C1 segment of cervical spinal cord (tissue), 14 donors: ENCODE results near the gene RYR3.

Experiments used
- DNase-seq, 14 donors: peaks; one replicate each; lab custom pipeline; 2025; lab: John Stamatoyannopoulos, UW

RYR3 gene

DNA sequence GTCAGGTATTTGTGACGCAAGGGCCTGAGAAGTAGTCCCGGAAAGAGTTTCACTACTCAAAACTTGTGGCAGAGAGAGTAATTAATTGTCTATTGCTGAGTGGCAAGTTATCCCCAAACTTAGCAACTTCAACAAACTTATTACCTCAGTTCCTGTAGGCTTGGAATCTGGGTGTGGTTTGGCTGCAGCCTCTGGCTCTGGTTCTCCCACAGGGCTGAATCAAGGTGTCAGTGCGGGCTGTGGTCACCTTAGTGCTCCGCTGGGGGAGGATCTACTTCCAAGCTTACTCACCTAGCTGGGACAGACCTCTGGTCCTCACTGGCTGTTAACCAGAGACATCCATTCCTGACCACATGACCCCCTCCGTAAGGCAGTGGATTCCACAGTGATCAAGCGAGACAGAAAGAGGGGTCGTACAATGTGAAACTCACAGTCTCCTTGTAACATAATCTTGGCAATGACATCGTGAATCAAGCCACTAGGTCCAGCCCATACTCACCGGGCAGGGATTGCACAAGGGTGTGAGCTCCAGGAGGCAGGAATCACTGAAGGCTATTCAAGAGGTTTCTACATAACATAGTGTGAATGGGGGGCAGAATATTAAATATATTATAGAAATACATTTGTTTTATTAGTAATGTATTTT is 138.3 kb downstream of the RYR3 start:
- no peak for DNase-seq

- DNase-seq, result no peak
Observed at GRCh38 chr15:33449810-33450209, 139.0 kb downstream of the RYR3 start.

DNA sequence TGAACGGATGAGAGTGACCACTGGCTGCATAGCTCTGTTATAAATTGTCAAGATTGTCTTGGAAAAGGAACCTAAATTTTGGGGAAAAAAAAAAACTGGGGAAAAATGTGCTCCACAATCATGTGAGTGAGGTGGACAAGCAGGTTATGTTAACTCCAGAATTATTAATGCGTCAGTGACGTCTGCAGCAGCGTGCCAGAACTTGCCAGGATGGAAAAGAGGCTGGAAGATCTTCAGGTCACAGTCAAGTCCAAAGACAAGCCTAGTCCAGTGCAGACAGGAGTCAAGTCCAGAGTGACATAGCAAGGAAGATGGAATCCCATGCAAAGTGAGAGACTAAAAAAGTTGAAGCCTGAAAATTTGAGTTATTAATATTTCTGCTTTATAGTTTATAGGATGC is 140.6 kb downstream of the RYR3 start:
- no peak for DNase-seq

DNA sequence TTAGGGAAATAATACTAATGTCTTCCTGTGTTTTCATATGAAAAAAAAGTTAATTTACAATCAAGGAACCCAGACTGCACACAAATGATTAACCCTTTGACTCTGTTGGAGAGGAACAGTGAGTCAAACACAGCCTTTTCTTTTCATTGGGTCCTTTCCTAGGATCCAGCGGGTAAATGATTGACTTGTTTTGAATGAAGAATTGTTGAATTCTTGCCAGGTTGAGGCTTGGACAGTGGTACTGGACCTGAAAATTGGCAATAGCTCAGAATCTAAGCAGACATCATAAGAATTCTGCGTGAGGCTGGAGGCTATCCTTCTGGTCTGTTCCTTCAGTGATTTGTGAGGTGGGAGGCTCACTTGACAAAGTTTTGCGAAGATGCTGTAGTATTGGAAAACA is 143.0 kb downstream of the RYR3 start:
- DNase-seq, result no peak

- no peak for DNase-seq
Observed at GRCh38 chr15:33454346-33454745, 143.6 kb downstream of the RYR3 start.

DNA sequence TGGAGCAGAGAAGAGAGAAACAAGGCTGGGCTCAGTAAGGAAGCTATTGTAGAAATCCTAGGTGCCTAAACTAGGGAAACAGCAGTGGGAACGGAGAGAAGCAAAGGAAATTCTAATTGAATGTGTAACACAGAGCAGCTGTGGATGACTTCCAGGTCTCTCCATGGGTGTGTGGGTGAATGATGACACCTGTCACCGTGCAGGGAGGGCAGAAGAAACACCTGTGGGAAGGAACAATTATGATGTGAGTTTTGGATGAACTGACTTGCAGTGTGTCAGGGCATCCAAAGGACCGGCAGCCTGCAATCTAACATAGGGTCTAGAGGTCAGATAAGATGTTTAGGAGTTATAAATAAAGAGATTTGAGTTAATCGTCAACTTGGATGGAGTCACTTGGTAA is 144.2 kb downstream of the RYR3 start:
- DNase-seq, result no peak

DNA sequence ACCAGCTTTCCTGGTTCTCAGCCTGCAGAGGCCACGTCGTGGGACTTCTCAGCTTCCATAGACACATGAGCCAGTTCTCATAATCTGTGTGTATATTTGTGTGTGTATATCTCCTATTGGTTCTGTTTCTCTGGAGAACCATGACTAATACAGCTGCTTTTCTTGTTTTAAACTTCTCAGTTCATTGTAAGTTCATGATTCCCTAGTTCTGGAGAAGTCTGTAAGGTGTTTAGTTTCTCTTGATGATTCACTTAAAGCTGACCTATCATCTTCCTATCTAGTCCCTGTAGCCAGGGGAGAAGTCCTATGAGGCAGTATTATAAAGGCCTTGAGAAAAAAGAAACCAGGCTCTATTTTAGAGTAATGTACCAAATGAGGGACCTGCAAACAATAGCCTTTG is 147.7 kb downstream of the RYR3 start:
- DNase-seq, result no peak

GRCh38 chr15:33460166-33460805 is 149.5 kb downstream of the RYR3 start:
- DNase-seq, result no peak

DNA sequence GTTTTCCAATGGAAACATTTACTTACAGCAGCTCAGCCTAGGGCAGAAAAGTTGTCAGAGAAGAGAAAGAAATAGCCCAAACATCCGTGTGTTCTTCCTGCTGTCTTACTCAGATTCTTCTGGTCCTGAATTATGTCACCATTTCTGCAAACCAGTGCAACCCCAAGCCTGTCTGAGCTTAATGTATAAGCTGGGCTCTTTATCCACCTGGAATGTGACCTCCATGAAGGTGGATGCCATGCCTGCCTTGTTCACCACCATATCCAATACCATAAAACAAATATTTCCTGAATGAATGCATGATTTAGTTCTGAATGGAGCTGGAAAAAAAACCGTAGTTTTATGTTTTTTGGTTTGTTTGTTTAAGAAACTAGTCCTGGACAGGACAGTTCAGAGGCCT is 150.9 kb downstream of the RYR3 start:
- DNase-seq, result no peak

DNA sequence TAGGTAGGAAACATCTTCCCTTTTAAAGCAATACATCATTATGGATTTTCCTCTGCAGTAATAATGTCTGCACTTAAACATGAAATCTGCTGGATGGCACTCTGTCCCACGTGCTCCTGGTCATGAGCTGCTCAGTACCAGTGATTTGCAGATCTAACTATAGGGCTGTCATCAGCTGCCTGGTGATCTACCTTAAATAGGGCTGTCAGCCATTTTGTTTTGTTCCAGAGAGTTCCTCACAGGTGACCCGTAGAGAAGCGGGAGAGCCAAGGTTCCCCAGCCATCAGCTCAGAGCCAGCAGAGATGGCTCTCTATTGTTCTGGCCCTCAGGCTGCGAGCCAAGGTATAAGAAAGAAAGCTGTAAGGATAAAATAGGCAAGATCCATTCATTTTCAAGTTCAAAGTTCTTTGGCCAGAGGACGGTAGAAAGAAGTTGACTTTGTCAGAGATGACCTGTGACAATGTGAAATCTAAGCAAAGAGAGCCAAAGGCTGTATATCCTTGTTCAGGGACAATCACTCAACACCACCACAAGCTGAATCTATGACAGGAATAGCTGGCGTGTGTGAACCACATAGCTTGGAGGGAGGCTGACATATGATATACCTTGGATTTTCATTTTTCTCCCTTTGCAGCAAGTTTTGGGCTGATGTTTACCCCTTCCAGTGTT is 156.5 kb downstream of the RYR3 start:
- DNase-seq, result no peak

GRCh38 chr15:33467816-33468163 is 157.0 kb downstream of the RYR3 start:
- no peak for DNase-seq

DNA sequence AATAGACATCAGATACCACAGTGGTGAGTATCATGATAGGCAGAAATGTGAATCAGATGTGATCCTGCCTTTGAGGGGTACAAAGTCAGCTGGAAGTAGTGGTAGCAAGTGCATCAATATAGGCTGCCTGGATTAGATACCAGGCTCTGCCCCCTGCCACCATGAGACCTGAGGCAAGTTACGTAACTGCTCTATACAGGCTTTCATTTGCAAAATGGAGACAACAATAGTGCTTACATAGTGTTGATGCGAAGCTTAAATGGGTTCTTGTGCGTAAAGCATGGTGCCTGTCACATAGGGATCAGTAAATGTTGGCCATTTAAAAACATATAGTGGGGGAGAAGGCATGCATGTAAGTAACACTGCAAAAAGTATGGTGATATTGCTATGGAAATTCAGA is 158.0 kb downstream of the RYR3 start:
- no peak for DNase-seq

GRCh38 chr15:33473005-33473404 is 162.2 kb downstream of the RYR3 start:
- no peak for DNase-seq

GRCh38 chr15:33473714-33474113 is 162.9 kb downstream of the RYR3 start:
- no peak for DNase-seq

GRCh38 chr15:33476076-33476475 is 165.3 kb downstream of the RYR3 start:
- DNase-seq, result no peak

- no peak for DNase-seq
Observed at GRCh38 chr15:33476908-33477307, 166.1 kb downstream of the RYR3 start.

GRCh38 chr15:33489335-33489734 is 178.6 kb downstream of the RYR3 start:
- no peak for DNase-seq

DNA sequence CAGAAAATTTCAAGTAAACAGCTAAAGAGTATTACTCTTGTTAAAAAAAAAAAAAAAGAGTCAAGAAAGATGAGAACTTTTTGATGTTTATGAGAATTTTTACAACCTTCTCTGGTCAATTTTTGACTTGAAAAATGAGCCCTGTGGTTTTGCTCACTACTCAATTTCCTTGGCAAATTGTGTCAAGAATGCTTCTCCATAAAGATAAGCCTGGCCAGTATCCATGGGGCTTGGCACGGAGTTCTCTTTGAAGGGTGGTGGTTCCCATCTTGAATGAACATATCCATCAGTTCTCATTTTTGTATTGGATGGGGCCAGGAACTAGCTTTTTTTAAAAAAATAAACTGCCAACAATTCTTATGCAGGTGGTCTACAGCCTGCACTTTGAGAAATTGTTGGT is 179.9 kb downstream of the RYR3 start:
- DNase-seq, result no peak

DNA sequence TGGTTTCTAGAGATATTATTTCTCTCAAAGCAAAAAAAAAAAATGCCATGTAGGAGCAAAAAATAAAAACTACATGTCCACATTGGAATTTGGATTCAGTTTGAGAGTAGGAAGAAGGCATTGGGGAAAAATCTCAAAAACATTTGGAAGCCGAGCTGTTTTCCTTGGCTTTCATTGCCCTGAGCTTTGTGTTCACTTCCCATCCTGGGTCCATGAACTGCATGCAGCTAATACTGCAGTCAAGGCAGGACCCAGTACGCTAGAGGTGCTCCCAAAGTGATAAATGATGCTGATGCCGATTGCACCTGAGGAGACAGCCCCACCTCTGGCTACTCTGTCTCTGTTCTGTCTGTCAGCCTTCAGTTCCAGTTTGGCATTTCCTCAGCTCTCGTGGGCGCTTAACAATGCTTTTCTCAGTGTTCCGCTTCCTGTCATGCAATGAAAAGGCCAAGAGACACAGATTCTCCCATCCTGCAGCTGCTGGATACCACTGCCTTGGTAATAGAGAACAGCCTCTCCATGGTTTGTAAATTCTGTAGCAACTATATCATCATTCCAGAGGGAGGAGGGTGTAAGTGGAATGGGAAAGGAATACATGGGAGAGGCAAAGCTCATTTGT is 181.8 kb downstream of the RYR3 start:
- no peak for DNase-seq

GRCh38 chr15:33494306-33494705 is 183.5 kb downstream of the RYR3 start:
- no peak for DNase-seq

- no peak for DNase-seq
Observed at GRCh38 chr15:33500432-33501195, 189.8 kb downstream of the RYR3 start.

DNA sequence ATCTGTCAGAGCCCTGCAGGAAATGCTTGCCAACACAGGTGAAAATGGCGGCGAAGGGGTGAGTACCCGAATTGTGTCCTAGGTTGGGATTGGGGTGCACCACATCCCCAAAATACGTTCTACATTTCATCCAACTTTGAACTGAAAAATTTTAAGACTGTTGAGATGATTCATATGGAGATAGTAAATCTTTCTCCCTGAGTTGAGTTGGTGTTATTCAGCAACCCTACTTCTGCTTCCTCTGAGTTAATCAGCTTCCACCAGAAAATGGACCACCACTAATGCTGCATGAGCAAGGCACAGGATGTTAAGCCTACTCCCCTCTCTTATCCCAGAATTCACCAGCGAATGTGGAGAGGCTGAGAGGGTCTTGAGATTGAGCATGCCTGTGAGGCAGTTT is 192.9 kb downstream of the RYR3 start:
- no peak for DNase-seq
